ENCODE data around the gene THSD4.

THSD4 gene

GRCh38 chr15:71674354-71674753 lies 559.1 kb downstream of the THSD4 start:
- no peaks in the 10 kb centered on the region for H3K27me3 ChIP-seq (ENCODE audit: low read depth, low read length)
- H3K4me1 ChIP-seq (ENCODE audit: low read length), result peaks cover 52% of the 10 kb centered on the region
- H3K79me2 ChIP-seq (ENCODE audit: low read length), result no peaks in the 10 kb centered on the region
- no peaks in the 10 kb centered on the region for H3K9me3 ChIP-seq (ENCODE audit: insufficient read depth, low read length)
- H3K36me3 ChIP-seq (replicated peaks; ENCODE audit: low read depth, low read length), result no peaks in the 10 kb centered on the region
- no peaks in the 10 kb centered on the region for H4K20me1 ChIP-seq (ENCODE audit: insufficient read depth, low read length)
- H2AFZ ChIP-seq (ENCODE audit: low read depth, low read length), result no peak overlapping the region
- no peak overlapping the region for H3K4me3 ChIP-seq (ENCODE audit: low read length)
- no peak overlapping the region for H3K4me2 ChIP-seq (ENCODE audit: low read length)
- TF ChIP-seq EZH2phosphoT487 (IDR thresholded peaks at IDR 0.05; ENCODE audit: low read depth) (no peak), CTCF (IDR thresholded peaks at IDR 0.05; ENCODE audit: low read depth, low read length) (no peak)
- no peak overlapping the region for H3K9ac ChIP-seq (ENCODE audit: low read length)
- H3K27ac ChIP-seq (ENCODE audit: low read length), result no peak overlapping the region

GRCh38 chr15:71677352-71677751 lies 562.1 kb downstream of the THSD4 start:
- Histone ChIP-seq H3K27me3 (ENCODE audit: low read depth, low read length) (no peaks in the 10 kb centered on the region), H3K4me2 (ENCODE audit: low read length) (peak overlapping the region; percentile 96), H3K79me2 (ENCODE audit: low read length) (no peaks in the 10 kb centered on the region), H4K20me1 (ENCODE audit: insufficient read depth, low read length) (no peaks in the 10 kb centered on the region), H3K9ac (ENCODE audit: low read length) (peak overlapping the region; percentile 47), H3K4me3 (ENCODE audit: low read length) (peak overlapping the region; percentile 71), H2AFZ (ENCODE audit: low read depth, low read length) (no peak overlapping the region; the same call in 1 of the 2 replicates), H3K9me3 (ENCODE audit: insufficient read depth, low read length) (no peaks in the 10 kb centered on the region), H3K36me3 (replicated peaks; ENCODE audit: low read depth, low read length) (no peaks in the 10 kb centered on the region), H3K4me1 (ENCODE audit: low read length) (peaks cover 61% of the 10 kb centered on the region), H3K27ac (ENCODE audit: low read length) (peak overlapping the region; percentile 74)
- TF ChIP-seq EZH2phosphoT487 (IDR thresholded peaks at IDR 0.05; ENCODE audit: low read depth), result no peak
- no peak for TF ChIP-seq CTCF (IDR thresholded peaks at IDR 0.05; ENCODE audit: low read depth, low read length)

DNA sequence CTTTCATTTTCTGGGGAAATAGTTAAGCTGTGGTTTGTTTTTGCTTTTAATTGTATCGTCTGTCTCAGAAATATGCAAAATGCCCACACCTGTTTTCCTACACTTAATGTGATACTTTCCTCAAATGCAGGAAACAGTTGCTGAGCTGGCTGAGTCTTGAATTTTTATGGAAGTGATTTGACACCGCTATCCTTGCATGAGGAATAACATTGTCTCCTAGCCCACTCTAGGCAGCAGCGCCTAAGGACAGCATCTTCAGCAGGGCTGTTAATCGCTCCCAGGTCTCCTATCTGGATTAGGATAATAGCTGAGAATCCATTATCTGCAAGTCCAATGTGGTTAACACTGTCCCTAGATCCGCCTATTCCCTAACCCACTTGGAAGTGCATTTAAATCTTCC lies 562.5 kb downstream of the THSD4 start:
- H2AFZ ChIP-seq (ENCODE audit: low read depth, low read length), result no peak overlapping the region
- TF ChIP-seq EZH2phosphoT487 (IDR thresholded peaks at IDR 0.05; ENCODE audit: low read depth), result no peak
- TF ChIP-seq CTCF (IDR thresholded peaks at IDR 0.05; ENCODE audit: low read depth, low read length), result no peak
- H3K9me3 ChIP-seq (ENCODE audit: insufficient read depth, low read length), result no peaks in the 10 kb centered on the region
- H3K4me2 ChIP-seq (ENCODE audit: low read length), result peak overlapping the region; percentile 96
- H3K79me2 ChIP-seq (ENCODE audit: low read length), result no peaks in the 10 kb centered on the region
- H3K27ac ChIP-seq (ENCODE audit: low read length), result peak overlapping the region; percentile 74; the same call in 1 of the 2 replicates
- peaks cover 61% of the 10 kb centered on the region for H3K4me1 ChIP-seq (ENCODE audit: low read length)
- no peaks in the 10 kb centered on the region for H3K36me3 ChIP-seq (replicated peaks; ENCODE audit: low read depth, low read length)
- no peaks in the 10 kb centered on the region for H3K27me3 ChIP-seq (ENCODE audit: low read depth, low read length)
- H3K4me3 ChIP-seq (ENCODE audit: low read length), result peak overlapping the region; percentile 71
- H4K20me1 ChIP-seq (ENCODE audit: insufficient read depth, low read length), result no peaks in the 10 kb centered on the region
- peak overlapping the region; percentile 47; the same call in 1 of the 2 replicates for H3K9ac ChIP-seq (ENCODE audit: low read length)

GRCh38 chr15:71678191-71678590 lies 562.9 kb downstream of the THSD4 start:
- H3K9ac ChIP-seq (ENCODE audit: low read length), result peak overlapping the region; percentile 47; the same call in 1 of the 2 replicates
- no peaks in the 10 kb centered on the region for H4K20me1 ChIP-seq (ENCODE audit: insufficient read depth, low read length)
- no peaks in the 10 kb centered on the region for H3K36me3 ChIP-seq (replicated peaks; ENCODE audit: low read depth, low read length)
- H3K27ac ChIP-seq (ENCODE audit: low read length), result peak overlapping the region; percentile 4; the same call in 1 of the 2 replicates
- peaks cover 61% of the 10 kb centered on the region for H3K4me1 ChIP-seq (ENCODE audit: low read length)
- peak overlapping the region; percentile 96 for H3K4me2 ChIP-seq (ENCODE audit: low read length)
- peak overlapping the region; percentile 71 for H3K4me3 ChIP-seq (ENCODE audit: low read length)
- no peaks in the 10 kb centered on the region for H3K27me3 ChIP-seq (ENCODE audit: low read depth, low read length)
- no peak overlapping the region for H2AFZ ChIP-seq (ENCODE audit: low read depth, low read length)
- H3K9me3 ChIP-seq (ENCODE audit: insufficient read depth, low read length), result no peaks in the 10 kb centered on the region
- TF ChIP-seq EZH2phosphoT487 (IDR thresholded peaks at IDR 0.05; ENCODE audit: low read depth) (no peak), CTCF (IDR thresholded peaks at IDR 0.05; ENCODE audit: low read depth, low read length) (no peak)
- no peaks in the 10 kb centered on the region for H3K79me2 ChIP-seq (ENCODE audit: low read length)

Data from OCI-LY3 (cell line).